H1 (cell line): Measurements from ENCODE around the gene PGA5. TPM values are rescaled to one million over a fixed set of nuclear protein-coding genes. Genes with fewer than 3 reads are reported as not detected.

ENCODE experiments used
- CTCF ChIA-PET: fragments of 300-600 bp; sonication (Branson Sonifier 250); formaldehyde crosslinking; loops from one replicate; lab custom pipeline; 2021; ENCODE audit not compliant: partially characterized antibody; lab: Charles Lee
- POLR2A ChIA-PET: fragments of 300-600 bp; sonication (Branson Sonifier 250); formaldehyde crosslinking; loops from one replicate; lab custom pipeline; 2021; ENCODE audit warnings: inconsistent platforms; ENCODE audit not compliant: partially characterized antibody; lab: Charles Lee
- DNase-seq, 2 experiments: peaks; one replicate each; pipeline versions ENCODE4 v3.0.0 to v3.0.0-alpha.2; 2010 to 2022; ENCODE audit warnings: low spot score in 2 of 2, low read depth in 1 of 2, mixed read lengths in 1 of 2
- FAIRE-seq: peaks from 2 replicates; lab custom pipeline; 2011; peaks lifted over from hg19 to GRCh38; lab: Jason Lieb, UNC
- H2AFZ ChIP-seq: 2 replicates; pipeline ENCODE4 v1.8.1; 2012; ENCODE audit warnings: low read length, inconsistent platforms
- H2AK5ac ChIP-seq: 2 replicates; pipeline ENCODE4 v1.6.1; 2013; ENCODE audit warnings: low read depth, low read length
- H2BK120ac ChIP-seq: replicated peaks from 2 replicates; pipeline ENCODE3; 2013; ENCODE audit warnings: low read depth, low read length, inconsistent platforms
- H2BK12ac ChIP-seq: 2 replicates; pipeline ENCODE4 v1.6.1; 2013; ENCODE audit warnings: low read depth, low read length
- H2BK15ac ChIP-seq: 2 replicates; pipeline ENCODE4 v1.6.1; 2013; ENCODE audit warnings: low read length
- H2BK20ac ChIP-seq: 2 replicates; pipeline ENCODE4 v1.6.1; 2013; ENCODE audit warnings: low read length
- H2BK5ac ChIP-seq: 2 replicates; pipeline ENCODE4 v1.6.1; 2013; ENCODE audit warnings: low read depth, low read length
- H3K14ac ChIP-seq: 2 replicates; pipeline ENCODE4 v1.6.1; 2013; ENCODE audit warnings: inconsistent platforms; ENCODE audit not compliant: insufficient read length
- H3K18ac ChIP-seq: 2 replicates; pipeline ENCODE4 v1.6.1; 2013; ENCODE audit warnings: low read length; ENCODE audit errors: extremely low read depth
- H3K23ac ChIP-seq: 2 replicates; pipeline ENCODE4 v1.6.1; 2013; ENCODE audit warnings: inconsistent platforms; ENCODE audit not compliant: insufficient read length
- H3K23me2 ChIP-seq: 2 replicates; pipeline ENCODE4 v1.6.1; 2013; ENCODE audit warnings: low read depth, low read length
- H3K27ac ChIP-seq: 2 replicates; pipeline ENCODE4 v1.6.1; 2011; ENCODE audit warnings: low read depth, low read length, inconsistent platforms
- H3K27me3 ChIP-seq, 4 experiments: replicated peaks in 1 of 4; 1 replicate in 1 of 4; 2 replicates in 3 of 4; pipeline versions ENCODE4 v1.6.1 to v1.8.1; 2011 to 2013; ENCODE audit warnings: low read length in 3 of 4, mild to moderate bottlenecking in 3 of 4, inconsistent platforms in 2 of 4, mixed read lengths in 2 of 4, moderate library complexity in 1 of 4; ENCODE audit not compliant: control insufficient read depth in 3 of 4, insufficient read depth in 3 of 4; ENCODE audit errors: extremely low read depth in 1 of 4
- H3K36me3 ChIP-seq, 4 experiments: 2 replicates each; pipeline versions ENCODE4 v1.6.1 to v1.8.1; 2011 to 2013; ENCODE audit warnings: mild to moderate bottlenecking in 4 of 4, low read length in 3 of 4, moderate library complexity in 2 of 4, control low read depth in 1 of 4, inconsistent platforms in 1 of 4; ENCODE audit not compliant: insufficient read depth in 4 of 4, control insufficient read depth in 2 of 4
- H3K4ac ChIP-seq: replicated peaks from 2 replicates; pipeline ENCODE3; 2013; ENCODE audit warnings: low read length, low read depth, mixed read lengths, inconsistent platforms; ENCODE audit not compliant: insufficient read length
- H3K4me1 ChIP-seq, 4 experiments: replicated peaks in 1 of 4; 1 replicate in 1 of 4; 2 replicates in 3 of 4; pipeline versions ENCODE4 v1.6.1 to v1.8.1; 2011 to 2013; ENCODE audit warnings: low read length in 3 of 4, inconsistent platforms in 2 of 4, mixed read lengths in 1 of 4; ENCODE audit not compliant: insufficient read depth in 4 of 4, control insufficient read depth in 3 of 4
- H3K4me2 ChIP-seq, 2 experiments: 2 replicates each; pipeline versions ENCODE4 v1.6.1 to v1.8.1; 2011 to 2013; ENCODE audit warnings: low read depth in 2 of 2, low read length in 2 of 2, control low read depth in 1 of 2, inconsistent platforms in 1 of 2, mild to moderate bottlenecking in 1 of 2; ENCODE audit not compliant: insufficient read depth in 1 of 2
- H3K4me3 ChIP-seq, 4 experiments: fragments of 200-600, 300-600 bp in 1 of 4; sonication (generic), shearing (Covaris generic), sonication (Bioruptor Twin) in 1 of 4; 2 replicates each; pipeline versions ENCODE4 v1.5.1 to v1.8.1; 2011 to 2016; ENCODE audit warnings: low read length in 4 of 4, low read depth in 3 of 4, control low read depth in 2 of 4, inconsistent platforms in 2 of 4, mild to moderate bottlenecking in 2 of 4, mixed read lengths in 1 of 4, moderate library complexity in 1 of 4; ENCODE audit not compliant: insufficient read depth in 2 of 4; ENCODE audit errors: extremely low read depth in 1 of 4
- H3K56ac ChIP-seq: replicated peaks from 2 replicates; pipeline ENCODE3; 2013; ENCODE audit warnings: low read depth, mild to moderate bottlenecking, mixed read lengths, low read length, inconsistent platforms; ENCODE audit not compliant: insufficient read length
- H3K79me1 ChIP-seq: 2 replicates; pipeline ENCODE4 v1.6.1; 2013; ENCODE audit warnings: low read depth, low read length, control low read depth
- H3K79me2 ChIP-seq, 2 experiments: 2 replicates each; pipeline versions ENCODE4 v1.6.1 to v1.8.1; 2012 to 2013; ENCODE audit warnings: low read length in 2 of 2, mild to moderate bottlenecking in 2 of 2, inconsistent platforms in 1 of 2; ENCODE audit not compliant: insufficient read depth in 2 of 2, control insufficient read depth in 1 of 2
- H3K9ac ChIP-seq, 4 experiments: replicated peaks in 1 of 4; 1 replicate in 1 of 4; 2 replicates in 3 of 4; pipeline versions ENCODE4 v1.6.1 to v1.8.1; 2011 to 2013; ENCODE audit warnings: low read depth in 3 of 4, low read length in 3 of 4, control low read depth in 2 of 4, mild to moderate bottlenecking in 2 of 4, moderate library complexity in 2 of 4, inconsistent platforms in 1 of 4; ENCODE audit errors: extremely low read depth in 1 of 4
- H3K9me3 ChIP-seq, 2 experiments: 2 replicates each; pipeline versions ENCODE4 v1.6.1 to v1.8.1; 2012 to 2013; ENCODE audit warnings: mild to moderate bottlenecking in 2 of 2, moderate library complexity in 2 of 2, control low read depth in 1 of 2, inconsistent platforms in 1 of 2, low read depth in 1 of 2, low read length in 1 of 2, mixed read lengths in 1 of 2; ENCODE audit not compliant: insufficient read depth in 2 of 2
- H4K20me1 ChIP-seq, 2 experiments: replicated peaks in 1 of 2; 2 replicates each; pipeline versions ENCODE3 to v1.8.1; 2011 to 2013; ENCODE audit warnings: inconsistent platforms in 2 of 2, low read length in 2 of 2, mild to moderate bottlenecking in 1 of 2; ENCODE audit not compliant: insufficient read depth in 2 of 2, control insufficient read depth in 1 of 2
- H4K5ac ChIP-seq: 2 replicates; pipeline ENCODE4 v1.6.1; 2013; ENCODE audit warnings: low read length, low read depth, mixed read lengths, inconsistent platforms; ENCODE audit not compliant: insufficient read length
- H4K8ac ChIP-seq: 2 replicates; pipeline ENCODE4 v1.8.0; 2013; ENCODE audit warnings: mild to moderate bottlenecking, moderate library complexity, low read length, inconsistent platforms; ENCODE audit not compliant: insufficient read depth; ENCODE audit errors: extremely low read depth
- H4K91ac ChIP-seq: replicated peaks from 2 replicates; pipeline ENCODE3; 2013; ENCODE audit warnings: low read length, mixed read lengths, inconsistent platforms; ENCODE audit not compliant: insufficient read length
- BCL11A ChIP-seq, 2 experiments: IDR thresholded peaks; one replicate each; pipeline ENCODE4 v1.6.1; 2011; ENCODE audit warnings: low read depth in 2 of 2, low read length in 2 of 2, mild to moderate bottlenecking in 2 of 2
- CREB1 ChIP-seq: IDR thresholded peaks from 2 replicates; pipeline ENCODE4 v1.6.1; 2012; ENCODE audit warnings: inconsistent platforms
- POU5F1 ChIP-seq: IDR thresholded peaks from 2 replicates; pipeline ENCODE4 v1.6.1; 2011; ENCODE audit warnings: low read depth, mild to moderate bottlenecking, low read length, moderate library complexity
- RFX5 ChIP-seq: IDR thresholded peaks from 2 replicates; pipeline ENCODE4 v1.6.1; 2011; ENCODE audit warnings: low read depth, low read length, improper control_type of control experiment, borderline replicate concordance
- RNF2 ChIP-seq: fragments of 200-900, 300-1000 bp; sonication (generic); IDR thresholded peaks from 2 replicates; pipeline ENCODE4 v1.7.1; 2016; ENCODE audit warnings: borderline replicate concordance, low read depth, mild to moderate bottlenecking, antibody characterized with exemption, low read length; ENCODE audit not compliant: poor library complexity, severe bottlenecking; ENCODE audit errors: missing control alignments
- WGBS, 2 experiments: shearing (Covaris generic) in 1 of 2; methylation state at CpG; one replicate each; pipeline versions ENCODE4 v1.1.6 to v1.1.7; 2013 to 2015; ENCODE audit warnings: low lambda C conversion rate in 2 of 2, mixed read lengths in 2 of 2, inconsistent platforms in 1 of 2, low coverage in 1 of 2, missing lambda C conversion rate in 1 of 2; ENCODE audit not compliant: insufficient replicate concordance in 2 of 2, insufficient coverage in 1 of 2, insufficient read length in 1 of 2; ENCODE audit errors: extremely low coverage in 1 of 2, missing lambda C conversion rate in 1 of 2; 5-methylcytosine and 5-hydroxymethylcytosine counted together
- polyA plus RNA-seq, 7 experiments: library from polyadenylated mRNA; depleted of rRNA in 3 of 7; stranded (reverse) in 5 of 7; unstranded in 2 of 7; fragments of >200 nt in 5 of 7; fragments of 200-250 nt in 2 of 7; gene quantifications; 1 replicate in 5 of 7; 2 replicates in 1 of 7; 4 replicates in 1 of 7; pipeline versions ENCODE4 v1.2.1 to v1.2.3, GENCODE V29; 2011 to 2013; ENCODE audit warnings: missing spikeins in 2 of 7, mixed read lengths in 2 of 7
- total RNA-seq: library from RNA; stranded (reverse); fragmentation: NEBNext Ultra II Directional; extraction: Animal tissue kit (Norgen Biotek cat#: 25700); gene quantifications from 2 replicates; pipeline ENCODE4 v1.2.1, GENCODE V29; 2021

Gene PGA5
- total and polyA plus RNA-seq, 2 of the 8 experiments (the other 6 are each of a cell fraction or from before 2014, with no cell fraction given), result 0.67 to 2.0 TPM

- H3K36me3 ChIP-seq, result no peaks in the 10 kb centered on the region; a peak in 1 of 8 replicates
- no peaks in the 10 kb centered on the region for H3K79me1 ChIP-seq
- no peaks in the 10 kb centered on the region for H4K20me1 ChIP-seq
- no peaks in the 10 kb centered on the region for H3K79me2 ChIP-seq
- H3K23me2 ChIP-seq, result no peaks in the 10 kb centered on the region
- no peak overlapping the region for H4K5ac ChIP-seq
- no peak overlapping the region for H2BK120ac ChIP-seq
- H3K18ac ChIP-seq, result no peak overlapping the region
- no peak overlapping the region for H3K4ac ChIP-seq
- H3K27ac ChIP-seq, result no peak overlapping the region
- no peak overlapping the region for H2AFZ ChIP-seq
- H4K8ac ChIP-seq, result no peak overlapping the region
- H3K56ac ChIP-seq, result no peak overlapping the region
- ChIA-PET CTCF (interaction anchor here (0.8 to 3.0 kb wide), 3 partner anchors 11 to 126 kb away, joined by 3 to 12 read pairs (median 4); no protein-coding TSS in a partner anchor), POLR2A (interaction anchor here (0.9 to 1.4 kb wide), 6 partner anchors 8 to 74 kb away, joined by 3 to 4 read pairs (median 4); partner anchors contain the start of genes DDB1, TKFC and VWCE)
- WGBS, 2 experiments, result 95% methylated on average over 6 of the region's 6 CpGs; no CpG with 5 or more reads in 1 of the 2 experiments
- no peaks in the 10 kb centered on the region; a peak in 1 of 7 replicates for H3K4me1 ChIP-seq
- no peak overlapping the region for H2BK15ac ChIP-seq
- H4K91ac ChIP-seq, result no peak overlapping the region
- no peak overlapping the region for H2BK5ac ChIP-seq
- no peak overlapping the region for H2BK12ac ChIP-seq
- H3K23ac ChIP-seq, result no peak overlapping the region
- no peak overlapping the region for H3K9ac ChIP-seq
- H2AK5ac ChIP-seq, result no peak overlapping the region
- no peak overlapping the region for H3K4me2 ChIP-seq
- H3K9me3 ChIP-seq, result no peaks in the 10 kb centered on the region
- H3K4me3 ChIP-seq, result no peak overlapping the region
- no peak overlapping the region for H3K14ac ChIP-seq
- TF ChIP-seq POU5F1, result no peak
- no peak for TF ChIP-seq RNF2
- no peak for TF ChIP-seq CREB1
- TF ChIP-seq RFX5, result no peak
- no peak for TF ChIP-seq BCL11A (IDR thresholded peaks at IDR 0.05; ENCODE audit: low read depth in 2 of 2, low read length in 2 of 2)
- DNase-seq (no peak), FAIRE-seq (no peak)
- no peak overlapping the region for H2BK20ac ChIP-seq
- H3K27me3 ChIP-seq, result no peaks in the 10 kb centered on the region
These were observed 18.4 kb downstream of the PGA5 start for GRCh38 chr11:61259363-61259762.
